Activated naive CD4-positive, alpha-beta T cell treated with anti-CD3 and anti-CD28 coated beads, Interleukin-2, amount 50 U/mL, for 72 hours (primary cell): ENCODE results near the gene GRID1. TPM values are rescaled to one million over a fixed set of nuclear protein-coding genes. Genes with fewer than 3 reads are reported as not detected.
"Not testable (repeated sequence)": the region's sequence is repeated elsewhere in the genome, so short reads cannot be mapped to it uniquely, and the experiment has no call there.

Source experiments
- ATAC-seq, 2 donors: fragments of 150-1000 bp; cut with Tn5 transposase; 2 replicates each; pipeline ENCODE4 v1.10.0; 2021; ENCODE audit warnings: mild to moderate bottlenecking in 2 of 2, moderate library complexity in 2 of 2
- DNase-seq, 2 donors: peaks; one replicate each; pipeline ENCODE4 v3.0.0; 2021 to 2022; ENCODE audit warnings: low spot score in 2 of 2
- H3K27ac Mint-ChIP-seq, 2 donors: one replicate each; pipeline ENCODE4 v1.8.0; 2022; ENCODE audit warnings: mild to moderate bottlenecking in 2 of 2, mixed read lengths in 2 of 2
- H3K36me3 Mint-ChIP-seq, 2 donors: one replicate each; pipeline ENCODE4 v1.8.0; 2022; ENCODE audit warnings: mixed read lengths in 2 of 2
- H3K9me3 Mint-ChIP-seq, 2 donors: one replicate each; pipeline ENCODE4 v1.8.0; 2022; ENCODE audit warnings: mixed read lengths in 2 of 2
- total RNA-seq, 2 donors: library from RNA; stranded (reverse); gene quantifications; one replicate each; pipeline ENCODE4 v1.2.3, GENCODE V29; 2022

The GRID1 gene
- total RNA-seq, 2 donors from 2014 or later: not detected

GRCh38 chr10:86123304-86123703, 243.3 kb downstream of the GRID1 start:
- Mint-ChIP-seq H3K36me3 (no peaks in the 10 kb centered on the region), H3K27ac (no peak overlapping the region), H3K9me3 (no peaks in the 10 kb centered on the region)
- no peak for DNase-seq
- no peak for ATAC-seq

GRCh38 chr10:86122646-86123045, 243.9 kb downstream of the GRID1 start:
- Mint-ChIP-seq H3K27ac (no peak overlapping the region), H3K9me3 (no peaks in the 10 kb centered on the region), H3K36me3 (no peaks in the 10 kb centered on the region)
- ATAC-seq (no peak), DNase-seq (no peak)

- Mint-ChIP-seq H3K9me3 (no peaks in the 10 kb centered on the region), H3K36me3 (no peaks in the 10 kb centered on the region), H3K27ac (no peak overlapping the region)
- ATAC-seq: no peak
- no peak for DNase-seq
Measured at GRCh38 chr10:86121200-86121599, 245.4 kb downstream of the GRID1 start.

GRCh38 chr10:86117051-86117450, 249.5 kb downstream of the GRID1 start:
- DNase-seq (no peak), ATAC-seq (no peak)
- H3K36me3 Mint-ChIP-seq: no peaks in the 10 kb centered on the region
- no peaks in the 10 kb centered on the region for H3K9me3 Mint-ChIP-seq
- no peak overlapping the region for H3K27ac Mint-ChIP-seq

- no peaks in the 10 kb centered on the region for H3K36me3 Mint-ChIP-seq
- no peaks in the 10 kb centered on the region for H3K9me3 Mint-ChIP-seq
- H3K27ac Mint-ChIP-seq: no peak overlapping the region
- DNase-seq (no peak), ATAC-seq (no peak)
Measured at GRCh38 chr10:86113983-86114382, 252.6 kb downstream of the GRID1 start.

- H3K36me3 Mint-ChIP-seq: no peaks in the 10 kb centered on the region
- DNase-seq (no peak), ATAC-seq (no peak)
- no peak overlapping the region for H3K27ac Mint-ChIP-seq
- no peaks in the 10 kb centered on the region for H3K9me3 Mint-ChIP-seq
Measured at GRCh38 chr10:86113501-86113900, 253.1 kb downstream of the GRID1 start.

GRCh38 chr10:86113044-86113443, 253.6 kb downstream of the GRID1 start:
- DNase-seq (no peak), ATAC-seq (no peak)
- H3K36me3 Mint-ChIP-seq: no peaks in the 10 kb centered on the region
- no peak overlapping the region for H3K27ac Mint-ChIP-seq
- H3K9me3 Mint-ChIP-seq: no peaks in the 10 kb centered on the region

- Mint-ChIP-seq H3K27ac (no peak overlapping the region), H3K36me3 (no peaks in the 10 kb centered on the region), H3K9me3 (no peaks in the 10 kb centered on the region)
- ATAC-seq (no peak), DNase-seq (no peak)
Measured at GRCh38 chr10:86111902-86112545, 254.6 kb downstream of the GRID1 start.

GRCh38 chr10:86110156-86110786, 256.3 kb downstream of the GRID1 start:
- H3K36me3 Mint-ChIP-seq: no peaks in the 10 kb centered on the region
- no peak overlapping the region for H3K27ac Mint-ChIP-seq
- H3K9me3 Mint-ChIP-seq: no peaks in the 10 kb centered on the region
- ATAC-seq: no peak
- no peak for DNase-seq

- no peaks in the 10 kb centered on the region for H3K9me3 Mint-ChIP-seq
- DNase-seq: no peak
- H3K36me3 Mint-ChIP-seq: no peaks in the 10 kb centered on the region
- no peak for ATAC-seq
- no peak overlapping the region for H3K27ac Mint-ChIP-seq
Measured at GRCh38 chr10:86109421-86109820, 257.2 kb downstream of the GRID1 start.

- H3K27ac Mint-ChIP-seq: no peak overlapping the region
- ATAC-seq (no peak), DNase-seq (no peak)
- no peaks in the 10 kb centered on the region for H3K9me3 Mint-ChIP-seq
- no peaks in the 10 kb centered on the region for H3K36me3 Mint-ChIP-seq
Measured at GRCh38 chr10:86108696-86109095, 257.9 kb downstream of the GRID1 start.

GRCh38 chr10:86107611-86108310, 258.8 kb downstream of the GRID1 start:
- H3K27ac Mint-ChIP-seq, DNase-seq, H3K36me3 Mint-ChIP-seq, ATAC-seq, H3K9me3 Mint-ChIP-seq: not testable (repeated sequence)

- Mint-ChIP-seq H3K27ac (no peak overlapping the region), H3K36me3 (no peaks in the 10 kb centered on the region), H3K9me3 (no peaks in the 10 kb centered on the region)
- ATAC-seq (no peak), DNase-seq (no peak)
Measured at GRCh38 chr10:86107131-86107530, 259.5 kb downstream of the GRID1 start.

GRCh38 chr10:86106616-86107015, 260.0 kb downstream of the GRID1 start:
- Mint-ChIP-seq H3K9me3 (no peaks in the 10 kb centered on the region), H3K36me3 (no peaks in the 10 kb centered on the region), H3K27ac (no peak overlapping the region)
- ATAC-seq (no peak), DNase-seq (no peak)

- H3K27ac Mint-ChIP-seq: no peak overlapping the region
Measured at GRCh38 chr10:86105640-86106039, 261.0 kb downstream of the GRID1 start.

GRCh38 chr10:86105181-86105580, 261.4 kb downstream of the GRID1 start:
- H3K36me3 Mint-ChIP-seq: no peaks in the 10 kb centered on the region
- H3K9me3 Mint-ChIP-seq: no peaks in the 10 kb centered on the region
- no peak overlapping the region for H3K27ac Mint-ChIP-seq
- ATAC-seq: no peak
- DNase-seq: no peak

More at GRCh38 chr10:86105640-86106039, 261.0 kb downstream of the GRID1 start:
- Mint-ChIP-seq H3K9me3 (no peaks in the 10 kb centered on the region), H3K36me3 (no peaks in the 10 kb centered on the region)
- no peak for DNase-seq
- ATAC-seq: no peak

GRCh38 chr10:86104611-86105145, 261.9 kb downstream of the GRID1 start:
- DNase-seq: no peak
- ATAC-seq: no peak
- Mint-ChIP-seq H3K36me3 (no peaks in the 10 kb centered on the region), H3K9me3 (no peaks in the 10 kb centered on the region), H3K27ac (no peak overlapping the region)
